ENCODE data around the gene EFNA1.

GRCh38 chr1:155181371-155182051 lies 53.8 kb downstream of the EFNA1 start:
- no peak for TF ChIP-seq SRF (IDR thresholded peaks at IDR 0.05; ENCODE audit: low read depth)
- no peak for TF ChIP-seq CTCF (IDR thresholded peaks at IDR 0.05 in 2 of 3, conservative IDR thresholded peaks at IDR 0.05 in 1 of 3; ENCODE audit: borderline replicate concordance in 1 of 3, insufficient read depth in 1 of 3, low read depth in 2 of 3, low read length in 2 of 3)
- TF ChIP-seq TCF7L2 (IDR thresholded peaks at IDR 0.05; ENCODE audit: borderline replicate concordance, extremely low read depth, insufficient read depth, insufficient read length) = no peak
- no peak for TF ChIP-seq EZH2 (IDR thresholded peaks at IDR 0.05)
- no peak for TF ChIP-seq POLR2A (IDR thresholded peaks at IDR 0.05; ENCODE audit: borderline replicate concordance, extremely low read depth, insufficient read depth, insufficient read length)
- no peak for TF ChIP-seq EZH2phosphoT487 (IDR thresholded peaks at IDR 0.05; ENCODE audit: borderline replicate concordance)
- TF ChIP-seq POLR2AphosphoS5 (IDR thresholded peaks at IDR 0.05; ENCODE audit: low read depth, low read length) = no peak
- TF ChIP-seq ZNF274 (IDR thresholded peaks at IDR 0.05; ENCODE audit: low read depth, low read length) = no peak
- no peak for TF ChIP-seq RAD21 (IDR thresholded peaks at IDR 0.05; ENCODE audit: low read depth)
- TF ChIP-seq MAX (IDR thresholded peaks at IDR 0.05) = no peak
- TF ChIP-seq JUND (IDR thresholded peaks at IDR 0.05) = no peak
- TF ChIP-seq CEBPB (IDR thresholded peaks at IDR 0.05; ENCODE audit: low read depth) = no peak
- no peak for TF ChIP-seq SIN3A (IDR thresholded peaks at IDR 0.05; ENCODE audit: low read depth)

All from HCT116 (cell line).